Lower leg skin (tissue), 4 donors: ENCODE measurements around the gene ITM2C. TPM values are rescaled to one million over a fixed set of nuclear protein-coding genes. Genes with fewer than 3 reads are reported as not detected.

Source experiments
- DNase-seq, 2 donors: peaks; one replicate each; pipeline ENCODE4 v3.0.0-alpha.2; 2019; ENCODE audit warnings: low spot score in 2 of 2
- H3K4me3 ChIP-seq: fragments of 200-600 bp; sonication (generic); 2 replicates; pipeline ENCODE4 v1.5.1; 2017; ENCODE audit warnings: mild to moderate bottlenecking, low read depth; ENCODE audit not compliant: poor library complexity, severe bottlenecking
- POLR2A ChIP-seq, 2 donors: fragments of 450-650 bp; IDR thresholded peaks; one replicate each; pipeline ENCODE4 v1.6.1; 2016 to 2017; ENCODE audit warnings: antibody characterized with exemption in 2 of 2, mild to moderate bottlenecking in 1 of 2, moderate library complexity in 1 of 2
- WGBS, 2 donors: methylation state at CpG; one replicate each; pipeline ENCODE4 v1.1.5; 2018; 5-methylcytosine and 5-hydroxymethylcytosine counted together
- intact Hi-C: fragments of 100-400 bp; cut with DNase I; formaldehyde crosslinking; loops from one replicate; pipeline ENCODE4 v1.15.0; 2023; ENCODE audit warnings: low total_unique reads
- total RNA-seq, 4 donors: library from RNA; depleted of rRNA; stranded (reverse); fragments of >200 nt; gene quantifications; one replicate each; pipeline ENCODE4 v1.1.0, GENCODE V29; 2016
- TF ChIP-seq, protein P1 (sequence below), 3 donors: fragments of 450-650 bp; IDR thresholded peaks; one replicate each; pipeline ENCODE4 v1.5.1; 2016; ENCODE audit warnings: antibody characterized with exemption in 3 of 3, mild to moderate bottlenecking in 3 of 3, moderate library complexity in 2 of 3

The ITM2C gene
- total RNA-seq, 4 donors from 2014 or later = 12.3 to 19.1 (median 14.0) TPM

DNA sequence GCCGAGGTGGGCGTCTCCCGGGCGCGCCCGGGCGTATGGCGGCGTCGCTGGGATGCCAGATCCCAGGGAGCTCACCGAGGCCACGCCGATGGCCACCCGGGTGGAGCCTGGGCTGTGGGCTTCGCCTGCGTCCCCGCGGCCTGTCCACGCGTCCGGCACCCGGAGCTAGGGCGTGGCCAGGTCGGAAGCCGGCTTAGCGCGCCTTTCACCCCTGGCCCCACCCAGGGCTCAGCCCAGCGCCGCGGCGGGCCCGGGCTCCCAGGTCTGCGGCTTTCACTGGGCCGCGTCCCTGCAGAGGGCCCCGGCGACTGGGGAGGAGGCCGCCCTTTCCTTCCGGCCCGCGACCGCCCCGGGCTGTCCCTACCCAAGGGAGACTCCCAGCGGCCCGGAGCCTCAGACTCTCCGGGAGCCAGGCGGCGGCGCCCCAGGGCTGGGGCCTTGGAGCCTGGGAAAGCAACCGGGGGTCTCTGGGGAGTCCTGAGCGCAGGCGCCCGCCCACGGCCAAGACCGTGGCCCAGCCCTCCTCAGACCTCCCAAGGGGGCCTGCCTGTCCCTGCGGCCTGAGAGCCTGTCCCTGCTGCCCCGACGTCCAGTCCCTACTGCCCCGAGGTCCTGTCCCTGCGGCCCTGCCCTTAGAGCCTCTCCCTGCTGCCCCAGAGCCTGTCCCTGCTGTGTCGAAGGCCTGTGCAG is 36.3 kb upstream of the ITM2C start:
- no peak for DNase-seq
- intact Hi-C loops = loop anchor here (5.0 kb wide), 1 partner anchor 159 kb away; no protein-coding TSS in a partner anchor
- 15 to 37% methylated on average over 20 to 32 of the region's 61 CpGs for WGBS, 2 donors

GRCh38 chr2:230829293-230829692 is 35.4 kb upstream of the ITM2C start:
- DNase-seq = no peak
- WGBS, 2 donors = 95 to 99% methylated on average over 13 to 14 of the region's 14 CpGs
- TF ChIP-seq POLR2A (IDR thresholded peaks at IDR 0.05) = no peak
- intact Hi-C loops = loop anchor here (5.0 kb wide), 1 partner anchor 158 kb away; no protein-coding TSS in a partner anchor
- no peak overlapping the region for H3K4me3 ChIP-seq

More for the DNA sequence above, 36.3 kb upstream of the ITM2C start:
- H3K4me3 ChIP-seq = no peak overlapping the region
- TF ChIP-seq POLR2A (IDR thresholded peaks at IDR 0.05) = no peak
- TF ChIP-seq, protein P1, sequence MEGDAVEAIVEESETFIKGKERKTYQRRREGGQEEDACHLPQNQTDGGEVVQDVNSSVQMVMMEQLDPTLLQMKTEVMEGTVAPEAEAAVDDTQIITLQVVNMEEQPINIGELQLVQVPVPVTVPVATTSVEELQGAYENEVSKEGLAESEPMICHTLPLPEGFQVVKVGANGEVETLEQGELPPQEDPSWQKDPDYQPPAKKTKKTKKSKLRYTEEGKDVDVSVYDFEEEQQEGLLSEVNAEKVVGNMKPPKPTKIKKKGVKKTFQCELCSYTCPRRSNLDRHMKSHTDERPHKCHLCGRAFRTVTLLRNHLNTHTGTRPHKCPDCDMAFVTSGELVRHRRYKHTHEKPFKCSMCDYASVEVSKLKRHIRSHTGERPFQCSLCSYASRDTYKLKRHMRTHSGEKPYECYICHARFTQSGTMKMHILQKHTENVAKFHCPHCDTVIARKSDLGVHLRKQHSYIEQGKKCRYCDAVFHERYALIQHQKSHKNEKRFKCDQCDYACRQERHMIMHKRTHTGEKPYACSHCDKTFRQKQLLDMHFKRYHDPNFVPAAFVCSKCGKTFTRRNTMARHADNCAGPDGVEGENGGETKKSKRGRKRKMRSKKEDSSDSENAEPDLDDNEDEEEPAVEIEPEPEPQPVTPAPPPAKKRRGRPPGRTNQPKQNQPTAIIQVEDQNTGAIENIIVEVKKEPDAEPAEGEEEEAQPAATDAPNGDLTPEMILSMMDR (IDR thresholded peaks at IDR 0.05) = no peak

DNA sequence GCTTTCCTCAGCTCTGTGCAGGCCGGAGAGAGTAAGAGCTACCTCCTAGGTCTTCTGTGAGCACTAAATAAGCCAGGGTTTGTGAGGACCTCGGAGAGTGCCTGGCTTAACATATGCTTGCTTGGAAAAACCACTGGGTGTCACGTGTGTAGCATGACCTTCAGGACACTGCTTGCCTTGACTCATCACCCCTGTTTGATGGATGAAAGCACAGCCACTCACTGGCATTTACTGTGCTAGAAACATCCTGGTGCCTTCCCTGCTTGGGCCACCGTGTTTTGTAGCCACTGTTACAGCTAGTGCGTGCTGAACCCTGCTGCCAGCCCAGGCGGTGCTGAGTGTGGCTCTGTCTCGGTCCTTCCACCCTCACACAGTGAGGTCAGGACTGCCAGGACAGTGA is 34.8 kb upstream of the ITM2C start:
- intact Hi-C loops = loop anchor here (5.0 kb wide), 1 partner anchor 157 kb away; no protein-coding TSS in a partner anchor
- TF ChIP-seq POLR2A (IDR thresholded peaks at IDR 0.05) = no peak
- TF ChIP-seq, protein P1 (IDR thresholded peaks at IDR 0.05) = no peak
- DNase-seq = no peak
- WGBS, 2 donors = 82 to 91% methylated on average over 7 of the region's 7 CpGs
- no peak overlapping the region for H3K4me3 ChIP-seq

DNA sequence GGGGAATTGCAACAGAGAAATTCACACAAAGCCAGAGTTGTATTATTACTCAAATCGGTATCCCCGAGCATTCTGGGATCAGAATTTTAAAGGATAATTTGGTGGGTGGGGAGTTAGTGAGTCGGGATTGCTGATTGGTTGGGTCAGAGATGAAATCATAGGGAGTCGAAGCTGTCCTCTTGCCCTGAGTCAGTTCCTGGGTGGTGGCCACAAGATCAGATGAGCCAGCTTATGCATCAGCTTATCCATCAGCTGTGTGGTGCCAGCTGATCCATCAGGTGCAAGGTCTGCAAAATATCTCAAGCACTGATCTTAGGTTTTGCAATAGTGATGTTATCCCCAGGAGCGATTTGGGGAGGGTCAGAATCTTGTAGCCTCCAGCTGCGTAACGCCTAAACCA is 34.3 kb upstream of the ITM2C start:
- no peak for DNase-seq
- TF ChIP-seq POLR2A (IDR thresholded peaks at IDR 0.05) = no peak
- TF ChIP-seq, protein P1 (IDR thresholded peaks at IDR 0.05) = no peak
- intact Hi-C loops = no loop called here
- 75 to 83% methylated on average over 7 of the region's 7 CpGs for WGBS, 2 donors
- H3K4me3 ChIP-seq = no peak overlapping the region

GRCh38 chr2:230840301-230840700 is 24.4 kb upstream of the ITM2C start:
- no peak for DNase-seq
- H3K4me3 ChIP-seq = no peak overlapping the region
- no peak for TF ChIP-seq POLR2A (IDR thresholded peaks at IDR 0.05)
- TF ChIP-seq, protein P1 (IDR thresholded peaks at IDR 0.05) = no peak
- intact Hi-C loops = no loop called here
- WGBS, 2 donors = 18 to 35% methylated on average over 2 of the region's 2 CpGs

- no peak for DNase-seq
- 43 to 56% methylated on average over 6 of the region's 6 CpGs for WGBS, 2 donors
- no peak for TF ChIP-seq POLR2A (IDR thresholded peaks at IDR 0.05)
- TF ChIP-seq, protein P1 (IDR thresholded peaks at IDR 0.05) = no peak
- H3K4me3 ChIP-seq = no peak overlapping the region
- intact Hi-C loops = no loop called here
These were observed 22.3 kb upstream of the ITM2C start for GRCh38 chr2:230842473-230842872.
